Uterus (tissue), 4 donors: ENCODE data around the gene SFXN3. TPM values are rescaled to one million over a fixed set of nuclear protein-coding genes. Genes with fewer than 3 reads are reported as not detected.
A peak's percentile ranks its signal among the peaks of the same experiment; 100 is the strongest.

Source experiments
- DNase-seq, 2 donors: peaks; one replicate each; pipeline ENCODE4 v3.0.0-alpha.2; 2019 to 2020
- H3K27ac ChIP-seq, 2 donors: fragments of 200-600 bp; sonication (generic); 1 replicate in 1 of 2; 2 replicates in 1 of 2; pipeline ENCODE4 v1.5.1; 2016 to 2018
- H3K27me3 ChIP-seq, 2 donors: fragments of 200-600 bp; sonication (generic); one replicate each; pipeline ENCODE4 v1.5.1; 2018 to 2019; ENCODE audit warnings: control low read depth in 1 of 2
- H3K36me3 ChIP-seq, 2 donors: fragments of 200-600 bp; sonication (generic); one replicate each; pipeline ENCODE4 v1.5.1; 2019; ENCODE audit warnings: control low read depth in 1 of 2
- H3K4me1 ChIP-seq, 2 donors: fragments of 200-600 bp; sonication (generic); one replicate each; pipeline ENCODE4 v1.5.1; 2018 to 2019; ENCODE audit warnings: control low read depth in 1 of 2
- H3K4me3 ChIP-seq, 2 donors: fragments of 200-600 bp; sonication (generic); 1 replicate in 1 of 2; 2 replicates in 1 of 2; pipeline ENCODE4 v1.5.1; 2018 to 2019; ENCODE audit warnings: mild to moderate bottlenecking in 1 of 2
- H3K9me3 ChIP-seq, 2 donors: fragments of 200-600 bp; sonication (generic); one replicate each; pipeline ENCODE4 v1.5.1; 2019; ENCODE audit warnings: control low read depth in 1 of 2
- CTCF ChIP-seq, 4 experiments: fragments of 200-600 bp in 2 of 4; fragments of 450-650 bp in 2 of 4; sonication (generic) in 2 of 4; IDR thresholded peaks; one replicate each; pipeline ENCODE4 v1.5.1; 2016 to 2019; ENCODE audit warnings: antibody characterized with exemption in 4 of 4, mild to moderate bottlenecking in 2 of 4, moderate library complexity in 1 of 4
- POLR2A ChIP-seq, 2 donors: fragments of 450-650 bp; IDR thresholded peaks; one replicate each; pipeline ENCODE4 v1.6.1; 2016; ENCODE audit warnings: antibody characterized with exemption in 2 of 2, mild to moderate bottlenecking in 1 of 2, moderate library complexity in 1 of 2
- intact Hi-C: fragments of 100-400 bp; cut with DNase I; formaldehyde crosslinking; loops from one replicate; pipeline ENCODE4 v1.15.1; 2023; ENCODE audit warnings: low total_unique reads
- total RNA-seq, 4 donors: library from RNA; depleted of rRNA in 3 of 4; stranded (reverse); fragments of >200 nt in 3 of 4; gene quantifications; one replicate each; pipeline versions ENCODE4 v1.1.0 to v1.2.4, GENCODE V29; 2014 to 2023
- donor health status: DM: yes; HTN: yes; CAD: no.

The SFXN3 gene
- total RNA-seq, 4 donors from 2014 or later = 34.6 to 161 (median 58.1) TPM

- DNase-seq = peak; percentile 35 to 44
- Histone ChIP-seq H3K36me3 (no peaks in the 10 kb centered on the region), H3K27me3 (no peaks in the 10 kb centered on the region), H3K27ac (peak overlapping the region; percentile 91 to 98), H3K4me1 (peaks cover 0 to 13% of the 10 kb centered on the region in 2 donors), H3K9me3 (no peaks in the 10 kb centered on the region), H3K4me3 (peak overlapping the region; percentile 21 to 87)
- intact Hi-C loops = no loop called here
- TF ChIP-seq CTCF (IDR thresholded peaks at IDR 0.05) = peak; percentile 28 to 57 (median 53)
- TF ChIP-seq POLR2A (IDR thresholded peaks at IDR 0.05) = peak in 1 of 2 donors; percentile 31
Measured at GRCh38 chr10:101062232-101063049, 31.4 kb downstream of the SFXN3 start.

GRCh38 chr10:101063050-101063525, 32.1 kb downstream of the SFXN3 start:
- H3K9me3 ChIP-seq = no peaks in the 10 kb centered on the region
- H3K27ac ChIP-seq = no peak overlapping the region
- peaks cover 0 to 16% of the 10 kb centered on the region in 2 donors for H3K4me1 ChIP-seq
- H3K27me3 ChIP-seq = no peaks in the 10 kb centered on the region
- TF ChIP-seq CTCF (IDR thresholded peaks at IDR 0.05) = no peak
- TF ChIP-seq POLR2A (IDR thresholded peaks at IDR 0.05) = no peak
- DNase-seq = no peak
- no peak overlapping the region for H3K4me3 ChIP-seq
- no peaks in the 10 kb centered on the region for H3K36me3 ChIP-seq
- intact Hi-C loops = no loop called here

GRCh38 chr10:101063548-101064414, 32.7 kb downstream of the SFXN3 start:
- no peaks in the 10 kb centered on the region for H3K36me3 ChIP-seq
- no peak overlapping the region for H3K4me3 ChIP-seq
- no peak for DNase-seq
- TF ChIP-seq CTCF (IDR thresholded peaks at IDR 0.05) (no peak), POLR2A (IDR thresholded peaks at IDR 0.05) (no peak)
- peaks cover 0 to 16% of the 10 kb centered on the region in 2 donors for H3K4me1 ChIP-seq
- no peak overlapping the region for H3K27ac ChIP-seq
- intact Hi-C loops = no loop called here
- H3K9me3 ChIP-seq = no peaks in the 10 kb centered on the region
- no peaks in the 10 kb centered on the region for H3K27me3 ChIP-seq

- H3K4me1 ChIP-seq = peaks cover 0 to 16% of the 10 kb centered on the region in 2 donors
- intact Hi-C loops = no loop called here
- H3K27me3 ChIP-seq = no peaks in the 10 kb centered on the region
- no peak overlapping the region for H3K27ac ChIP-seq
- H3K36me3 ChIP-seq = no peaks in the 10 kb centered on the region
- TF ChIP-seq CTCF (IDR thresholded peaks at IDR 0.05) (no peak), POLR2A (IDR thresholded peaks at IDR 0.05) (no peak)
- DNase-seq = no peak
- H3K4me3 ChIP-seq = no peak overlapping the region
- no peaks in the 10 kb centered on the region for H3K9me3 ChIP-seq
Measured at GRCh38 chr10:101064415-101065030, 33.5 kb downstream of the SFXN3 start.
